WTC11 (cell line): ENCODE results near the gene RBPMS2. TPM values are rescaled to one million over a fixed set of nuclear protein-coding genes. Genes with fewer than 3 reads are reported as not detected.

ENCODE experiments used
- ATAC-seq: fragments of 200-7000 bp; cut with Tn5 transposase; 2 replicates; pipeline ENCODE4 v1.10.0; 2021; ENCODE audit warnings: mild to moderate bottlenecking, moderate library complexity
- CTCF ChIA-PET: fragments of 300-600 bp; sonication (Branson Sonifier 250); formaldehyde crosslinking; loops from one replicate; lab custom pipeline; 2021; ENCODE audit warnings: antibody characterized with exemption; lab: Charles Lee
- POLR2A ChIA-PET: fragments of 350-600 bp; sonication (Branson Sonifier 250); formaldehyde crosslinking; loops from one replicate; lab custom pipeline; 2021; ENCODE audit warnings: antibody characterized with exemption; lab: Charles Lee
- DNase-seq: peaks from one replicate; pipeline ENCODE4 v3.0.0; 2021; ENCODE audit warnings: low spot score
- H3K27ac Mint-ChIP-seq: 2 replicates; pipeline ENCODE4 v1.8.0; 2021; ENCODE audit warnings: mixed read lengths
- H3K27me3 Mint-ChIP-seq: 2 replicates; pipeline ENCODE4 v1.8.0; 2021; ENCODE audit warnings: low read depth, mild to moderate bottlenecking, moderate library complexity, mixed read lengths
- H3K36me3 Mint-ChIP-seq: 2 replicates; pipeline ENCODE4 v1.8.0; 2021; ENCODE audit warnings: mixed read lengths
- H3K4me1 Mint-ChIP-seq: 2 replicates; pipeline ENCODE4 v1.8.0; 2022; ENCODE audit warnings: mixed read lengths
- H3K4me3 Mint-ChIP-seq: 2 replicates; pipeline ENCODE4 v1.8.0; 2021; ENCODE audit warnings: mild to moderate bottlenecking, moderate library complexity, mixed read lengths
- H3K9me3 Mint-ChIP-seq: 2 replicates; pipeline ENCODE4 v1.8.0; 2021; ENCODE audit warnings: mixed read lengths
- CBFB ChIP-seq: sonication (generic); formaldehyde crosslinking; IDR thresholded peaks from 2 replicates; pipeline ENCODE4 v1.8.1; 2022; ENCODE audit warnings: mild to moderate bottlenecking, low read depth, missing genetic modification reagents
- CREB1 ChIP-seq: sonication (generic); formaldehyde crosslinking; IDR thresholded peaks from 2 replicates; pipeline ENCODE4 v1.8.0; 2023; ENCODE audit warnings: mild to moderate bottlenecking, missing genetic modification reagents
- FOXK1 ChIP-seq: sonication (generic); formaldehyde crosslinking; IDR thresholded peaks from 2 replicates; pipeline ENCODE4 v1.8.0; 2022; ENCODE audit warnings: mild to moderate bottlenecking, moderate library complexity, missing genetic modification reagents
- IRF2 ChIP-seq: sonication (generic); formaldehyde crosslinking; IDR thresholded peaks from 2 replicates; pipeline ENCODE4 v1.8.0; 2022; ENCODE audit warnings: low read depth, missing genetic modification reagents, borderline replicate concordance
- KAT7 ChIP-seq: sonication (generic); formaldehyde crosslinking; IDR thresholded peaks from 2 replicates; pipeline ENCODE4 v1.8.1; 2023; ENCODE audit warnings: missing genetic modification reagents, mild to moderate bottlenecking, borderline replicate concordance
- NFATC4 ChIP-seq: fragments of 250-450 bp; sonication (Bioruptor Pico); IDR thresholded peaks from 2 replicates; pipeline ENCODE4 v1.9.0; 2021; ENCODE audit warnings: mild to moderate bottlenecking
- NR1H2 ChIP-seq: sonication (generic); formaldehyde crosslinking; IDR thresholded peaks from 2 replicates; pipeline ENCODE4 v1.9.0; 2021; ENCODE audit warnings: mild to moderate bottlenecking, moderate library complexity, missing genetic modification reagents
- OVOL2 ChIP-seq: fragments of 250-450 bp; sonication (Bioruptor Pico); IDR thresholded peaks from 2 replicates; pipeline ENCODE4 v1.9.0; 2021; ENCODE audit warnings: mild to moderate bottlenecking, borderline replicate concordance
- SOX15 ChIP-seq: fragments of 250-450 bp; sonication (Bioruptor Pico); IDR thresholded peaks from 2 replicates; pipeline ENCODE4 v1.9.0; 2021; ENCODE audit warnings: mild to moderate bottlenecking
- ZNF263 ChIP-seq: sonication (generic); formaldehyde crosslinking; IDR thresholded peaks from 2 replicates; pipeline ENCODE4 v1.8.1; 2022; ENCODE audit warnings: low read depth, mild to moderate bottlenecking, moderate library complexity, missing genetic modification reagents
- total RNA-seq: library from RNA; stranded (reverse); gene quantifications from 3 replicates; pipeline ENCODE4 v1.2.3, GENCODE V29; 2021
- TF ChIP-seq, protein P1 (sequence below): sonication (generic); formaldehyde crosslinking; IDR thresholded peaks from 2 replicates; pipeline ENCODE4 v1.8.1; 2023; ENCODE audit warnings: mild to moderate bottlenecking, moderate library complexity, missing genetic modification reagents
- TF ChIP-seq, protein P2 (sequence below): fragments of 250-450 bp; sonication (Bioruptor Pico); IDR thresholded peaks from 2 replicates; pipeline ENCODE4 v1.9.0; 2021; ENCODE audit warnings: mild to moderate bottlenecking, borderline replicate concordance
- TF ChIP-seq, protein P3 (sequence below): sonication (generic); formaldehyde crosslinking; IDR thresholded peaks from 2 replicates; pipeline ENCODE4 v1.8.0; 2022; ENCODE audit warnings: mild to moderate bottlenecking, missing genetic modification reagents
- TF ChIP-seq, protein P4 (sequence below): sonication (generic); formaldehyde crosslinking; conservative IDR thresholded peaks from 2 replicates; pipeline ENCODE4 v1.8.1; 2023; ENCODE audit warnings: mild to moderate bottlenecking, low read depth, missing genetic modification reagents, moderate library complexity
- TF ChIP-seq, protein P5 (sequence below): sonication (generic); formaldehyde crosslinking; IDR thresholded peaks from 2 replicates; pipeline ENCODE4 v1.8.0; 2022; ENCODE audit warnings: mild to moderate bottlenecking, missing genetic modification reagents
- TF ChIP-seq, protein P6 (sequence below): fragments of 250-450 bp; sonication (Bioruptor Pico); IDR thresholded peaks from 2 replicates; pipeline ENCODE4 v1.9.0; 2021; ENCODE audit warnings: moderate library complexity, mild to moderate bottlenecking, inconsistent platforms, borderline replicate concordance
- TF ChIP-seq, protein P7 (sequence below): sonication (generic); formaldehyde crosslinking; IDR thresholded peaks from 2 replicates; pipeline ENCODE4 v1.8.0; 2022; ENCODE audit warnings: mild to moderate bottlenecking, missing genetic modification reagents
- TF ChIP-seq, protein P8 (sequence below): sonication (generic); formaldehyde crosslinking; IDR thresholded peaks from 2 replicates; pipeline ENCODE4 v1.8.1; 2022; ENCODE audit warnings: low read depth, mild to moderate bottlenecking, moderate library complexity, missing genetic modification reagents, borderline replicate concordance

RBPMS2 gene
- total RNA-seq, 1 experiment from 2014 or later = 195 TPM

DNA sequence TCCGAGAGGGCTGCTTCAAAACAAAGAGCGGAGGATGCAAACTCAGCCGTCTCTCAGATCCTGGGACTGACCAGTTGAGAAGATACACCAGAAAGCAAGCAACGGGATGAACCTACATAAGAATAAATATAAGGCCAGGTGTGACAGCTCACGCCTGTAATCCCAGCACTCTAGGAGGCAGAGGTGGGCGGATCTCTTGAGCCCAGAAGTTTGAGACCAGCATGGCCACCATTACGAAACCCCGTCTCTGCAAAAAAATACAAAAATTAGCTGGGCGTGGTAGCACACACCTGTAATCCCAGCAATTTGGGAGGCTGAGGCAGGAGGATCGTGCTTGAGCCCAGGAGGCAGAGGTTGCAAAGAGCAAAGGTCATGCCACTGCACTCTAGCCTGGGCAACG lies 31.7 kb downstream of the RBPMS2 start (continued):
- TF ChIP-seq, protein P1, sequence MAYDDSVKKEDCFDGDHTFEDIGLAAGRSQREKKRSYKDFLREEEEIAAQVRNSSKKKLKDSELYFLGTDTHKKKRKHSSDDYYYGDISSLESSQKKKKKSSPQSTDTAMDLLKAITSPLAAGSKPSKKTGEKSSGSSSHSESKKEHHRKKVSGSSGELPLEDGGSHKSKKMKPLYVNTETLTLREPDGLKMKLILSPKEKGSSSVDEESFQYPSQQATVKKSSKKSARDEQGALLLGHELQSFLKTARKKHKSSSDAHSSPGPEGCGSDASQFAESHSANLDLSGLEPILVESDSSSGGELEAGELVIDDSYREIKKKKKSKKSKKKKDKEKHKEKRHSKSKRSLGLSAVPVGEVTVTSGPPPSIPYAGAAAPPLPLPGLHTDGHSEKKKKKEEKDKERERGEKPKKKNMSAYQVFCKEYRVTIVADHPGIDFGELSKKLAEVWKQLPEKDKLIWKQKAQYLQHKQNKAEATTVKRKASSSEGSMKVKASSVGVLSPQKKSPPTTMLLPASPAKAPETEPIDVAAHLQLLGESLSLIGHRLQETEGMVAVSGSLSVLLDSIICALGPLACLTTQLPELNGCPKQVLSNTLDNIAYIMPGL (CRISPR knock-in tag) = no peak
- TF ChIP-seq ZNF263 (CRISPR knock-in tag) (no peak), IRF2 (no peak), OVOL2 (CRISPR knock-in tag) (no peak), CREB1 (CRISPR knock-in tag) (no peak)

DNA sequence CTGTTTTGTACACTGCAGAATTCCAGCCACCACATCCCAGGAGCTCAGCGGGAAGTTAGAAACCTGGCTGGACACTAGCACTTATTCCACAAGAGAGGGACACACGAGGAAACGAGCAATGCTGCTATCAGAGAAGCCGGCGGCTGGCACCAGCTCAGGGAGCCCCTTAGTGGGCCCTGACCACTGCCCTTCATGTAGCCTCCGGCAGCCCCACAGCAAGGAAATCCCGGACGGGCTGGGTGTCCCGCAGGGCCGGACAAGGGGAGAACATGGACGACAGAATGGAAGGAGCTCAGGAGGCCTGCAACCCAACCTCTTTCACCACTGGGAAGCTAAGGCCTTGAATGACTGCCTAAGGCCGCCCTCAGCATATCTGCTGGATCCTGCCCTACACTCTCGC lies 32.5 kb downstream of the RBPMS2 start:
- no peaks in the 10 kb centered on the region for H3K9me3 Mint-ChIP-seq
- CTCF ChIA-PET = interaction anchor here (1.3 to 1.5 kb wide), 2 partner anchors 66 to 92 kb away, joined by 5 to 12 read pairs; no protein-coding TSS in a partner anchor
- H3K27ac Mint-ChIP-seq = 0 out of 2 replicates have a peak overlapping the region, but pooled peaks have one; percentile 36
- POLR2A ChIA-PET = interaction anchor here (0.5 to 1.4 kb wide), 4 partner anchors 22 to 544 kb away, joined by 3 to 6 read pairs (median 3); partner anchors contain the start of gene PIF1
- no peaks in the 10 kb centered on the region for H3K27me3 Mint-ChIP-seq
- TF ChIP-seq, protein P2, sequence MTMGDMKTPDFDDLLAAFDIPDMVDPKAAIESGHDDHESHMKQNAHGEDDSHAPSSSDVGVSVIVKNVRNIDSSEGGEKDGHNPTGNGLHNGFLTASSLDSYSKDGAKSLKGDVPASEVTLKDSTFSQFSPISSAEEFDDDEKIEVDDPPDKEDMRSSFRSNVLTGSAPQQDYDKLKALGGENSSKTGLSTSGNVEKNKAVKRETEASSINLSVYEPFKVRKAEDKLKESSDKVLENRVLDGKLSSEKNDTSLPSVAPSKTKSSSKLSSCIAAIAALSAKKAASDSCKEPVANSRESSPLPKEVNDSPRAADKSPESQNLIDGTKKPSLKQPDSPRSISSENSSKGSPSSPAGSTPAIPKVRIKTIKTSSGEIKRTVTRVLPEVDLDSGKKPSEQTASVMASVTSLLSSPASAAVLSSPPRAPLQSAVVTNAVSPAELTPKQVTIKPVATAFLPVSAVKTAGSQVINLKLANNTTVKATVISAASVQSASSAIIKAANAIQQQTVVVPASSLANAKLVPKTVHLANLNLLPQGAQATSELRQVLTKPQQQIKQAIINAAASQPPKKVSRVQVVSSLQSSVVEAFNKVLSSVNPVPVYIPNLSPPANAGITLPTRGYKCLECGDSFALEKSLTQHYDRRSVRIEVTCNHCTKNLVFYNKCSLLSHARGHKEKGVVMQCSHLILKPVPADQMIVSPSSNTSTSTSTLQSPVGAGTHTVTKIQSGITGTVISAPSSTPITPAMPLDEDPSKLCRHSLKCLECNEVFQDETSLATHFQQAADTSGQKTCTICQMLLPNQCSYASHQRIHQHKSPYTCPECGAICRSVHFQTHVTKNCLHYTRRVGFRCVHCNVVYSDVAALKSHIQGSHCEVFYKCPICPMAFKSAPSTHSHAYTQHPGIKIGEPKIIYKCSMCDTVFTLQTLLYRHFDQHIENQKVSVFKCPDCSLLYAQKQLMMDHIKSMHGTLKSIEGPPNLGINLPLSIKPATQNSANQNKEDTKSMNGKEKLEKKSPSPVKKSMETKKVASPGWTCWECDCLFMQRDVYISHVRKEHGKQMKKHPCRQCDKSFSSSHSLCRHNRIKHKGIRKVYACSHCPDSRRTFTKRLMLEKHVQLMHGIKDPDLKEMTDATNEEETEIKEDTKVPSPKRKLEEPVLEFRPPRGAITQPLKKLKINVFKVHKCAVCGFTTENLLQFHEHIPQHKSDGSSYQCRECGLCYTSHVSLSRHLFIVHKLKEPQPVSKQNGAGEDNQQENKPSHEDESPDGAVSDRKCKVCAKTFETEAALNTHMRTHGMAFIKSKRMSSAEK (CRISPR knock-in tag) = no peak
- TF ChIP-seq CREB1 (CRISPR knock-in tag) (no peak), SOX15 (CRISPR knock-in tag) (no peak), FOXK1 (CRISPR knock-in tag) (no peak), NR1H2 (CRISPR knock-in tag) (no peak), CBFB (CRISPR knock-in tag) (no peak), KAT7 (CRISPR knock-in tag) (no peak), NFATC4 (no peak)
- TF ChIP-seq, protein P3, sequence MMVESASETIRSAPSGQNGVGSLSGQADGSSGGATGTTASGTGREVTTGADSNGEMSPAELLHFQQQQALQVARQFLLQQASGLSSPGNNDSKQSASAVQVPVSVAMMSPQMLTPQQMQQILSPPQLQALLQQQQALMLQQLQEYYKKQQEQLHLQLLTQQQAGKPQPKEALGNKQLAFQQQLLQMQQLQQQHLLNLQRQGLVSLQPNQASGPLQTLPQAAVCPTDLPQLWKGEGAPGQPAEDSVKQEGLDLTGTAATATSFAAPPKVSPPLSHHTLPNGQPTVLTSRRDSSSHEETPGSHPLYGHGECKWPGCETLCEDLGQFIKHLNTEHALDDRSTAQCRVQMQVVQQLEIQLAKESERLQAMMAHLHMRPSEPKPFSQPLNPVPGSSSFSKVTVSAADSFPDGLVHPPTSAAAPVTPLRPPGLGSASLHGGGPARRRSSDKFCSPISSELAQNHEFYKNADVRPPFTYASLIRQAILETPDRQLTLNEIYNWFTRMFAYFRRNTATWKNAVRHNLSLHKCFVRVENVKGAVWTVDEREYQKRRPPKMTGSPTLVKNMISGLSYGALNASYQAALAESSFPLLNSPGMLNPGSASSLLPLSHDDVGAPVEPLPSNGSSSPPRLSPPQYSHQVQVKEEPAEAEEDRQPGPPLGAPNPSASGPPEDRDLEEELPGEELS (CRISPR knock-in tag) = no peak
- TF ChIP-seq, protein P4, sequence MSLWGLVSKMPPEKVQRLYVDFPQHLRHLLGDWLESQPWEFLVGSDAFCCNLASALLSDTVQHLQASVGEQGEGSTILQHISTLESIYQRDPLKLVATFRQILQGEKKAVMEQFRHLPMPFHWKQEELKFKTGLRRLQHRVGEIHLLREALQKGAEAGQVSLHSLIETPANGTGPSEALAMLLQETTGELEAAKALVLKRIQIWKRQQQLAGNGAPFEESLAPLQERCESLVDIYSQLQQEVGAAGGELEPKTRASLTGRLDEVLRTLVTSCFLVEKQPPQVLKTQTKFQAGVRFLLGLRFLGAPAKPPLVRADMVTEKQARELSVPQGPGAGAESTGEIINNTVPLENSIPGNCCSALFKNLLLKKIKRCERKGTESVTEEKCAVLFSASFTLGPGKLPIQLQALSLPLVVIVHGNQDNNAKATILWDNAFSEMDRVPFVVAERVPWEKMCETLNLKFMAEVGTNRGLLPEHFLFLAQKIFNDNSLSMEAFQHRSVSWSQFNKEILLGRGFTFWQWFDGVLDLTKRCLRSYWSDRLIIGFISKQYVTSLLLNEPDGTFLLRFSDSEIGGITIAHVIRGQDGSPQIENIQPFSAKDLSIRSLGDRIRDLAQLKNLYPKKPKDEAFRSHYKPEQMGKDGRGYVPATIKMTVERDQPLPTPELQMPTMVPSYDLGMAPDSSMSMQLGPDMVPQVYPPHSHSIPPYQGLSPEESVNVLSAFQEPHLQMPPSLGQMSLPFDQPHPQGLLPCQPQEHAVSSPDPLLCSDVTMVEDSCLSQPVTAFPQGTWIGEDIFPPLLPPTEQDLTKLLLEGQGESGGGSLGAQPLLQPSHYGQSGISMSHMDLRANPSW (CRISPR knock-in tag) = no peak
- TF ChIP-seq, protein P5, sequence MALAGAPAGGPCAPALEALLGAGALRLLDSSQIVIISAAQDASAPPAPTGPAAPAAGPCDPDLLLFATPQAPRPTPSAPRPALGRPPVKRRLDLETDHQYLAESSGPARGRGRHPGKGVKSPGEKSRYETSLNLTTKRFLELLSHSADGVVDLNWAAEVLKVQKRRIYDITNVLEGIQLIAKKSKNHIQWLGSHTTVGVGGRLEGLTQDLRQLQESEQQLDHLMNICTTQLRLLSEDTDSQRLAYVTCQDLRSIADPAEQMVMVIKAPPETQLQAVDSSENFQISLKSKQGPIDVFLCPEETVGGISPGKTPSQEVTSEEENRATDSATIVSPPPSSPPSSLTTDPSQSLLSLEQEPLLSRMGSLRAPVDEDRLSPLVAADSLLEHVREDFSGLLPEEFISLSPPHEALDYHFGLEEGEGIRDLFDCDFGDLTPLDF (CRISPR knock-in tag) = no peak
- TF ChIP-seq, protein P6, sequence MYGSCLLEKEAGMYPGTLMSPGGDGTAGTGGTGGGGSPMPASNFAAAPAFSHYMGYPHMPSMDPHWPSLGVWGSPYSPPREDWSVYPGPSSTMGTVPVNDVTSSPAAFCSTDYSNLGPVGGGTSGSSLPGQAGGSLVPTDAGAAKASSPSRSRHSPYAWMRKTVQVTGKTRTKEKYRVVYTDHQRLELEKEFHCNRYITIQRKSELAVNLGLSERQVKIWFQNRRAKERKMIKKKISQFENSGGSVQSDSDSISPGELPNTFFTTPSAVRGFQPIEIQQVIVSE (CRISPR knock-in tag) = no peak
- TF ChIP-seq, protein P7, sequence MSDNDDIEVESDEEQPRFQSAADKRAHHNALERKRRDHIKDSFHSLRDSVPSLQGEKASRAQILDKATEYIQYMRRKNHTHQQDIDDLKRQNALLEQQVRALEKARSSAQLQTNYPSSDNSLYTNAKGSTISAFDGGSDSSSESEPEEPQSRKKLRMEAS = no peak
- TF ChIP-seq, protein P1 (CRISPR knock-in tag) = no peak
- TF ChIP-seq, protein P8, sequence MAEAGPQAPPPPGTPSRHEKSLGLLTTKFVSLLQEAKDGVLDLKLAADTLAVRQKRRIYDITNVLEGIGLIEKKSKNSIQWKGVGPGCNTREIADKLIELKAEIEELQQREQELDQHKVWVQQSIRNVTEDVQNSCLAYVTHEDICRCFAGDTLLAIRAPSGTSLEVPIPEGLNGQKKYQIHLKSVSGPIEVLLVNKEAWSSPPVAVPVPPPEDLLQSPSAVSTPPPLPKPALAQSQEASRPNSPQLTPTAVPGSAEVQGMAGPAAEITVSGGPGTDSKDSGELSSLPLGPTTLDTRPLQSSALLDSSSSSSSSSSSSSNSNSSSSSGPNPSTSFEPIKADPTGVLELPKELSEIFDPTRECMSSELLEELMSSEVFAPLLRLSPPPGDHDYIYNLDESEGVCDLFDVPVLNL (CRISPR knock-in tag) = no peak
- no peak for ATAC-seq
- H3K4me1 Mint-ChIP-seq = peaks cover 25% of the 10 kb centered on the region
- no peak for DNase-seq
- peaks cover 61% of the 10 kb centered on the region for H3K36me3 Mint-ChIP-seq
- H3K4me3 Mint-ChIP-seq = no peak overlapping the region
